Measurements from ENCODE around the gene SPATA13.

The SPATA13 gene

GRCh38 chr13:24167666-24168391 lies 7.3 kb downstream of the SPATA13 start:
- no peak for DNase-seq (ENCODE audit: low read depth)

- no peak for DNase-seq (ENCODE audit: low read depth)
Measured at GRCh38 chr13:24168392-24168750, 7.9 kb downstream of the SPATA13 start.

GRCh38 chr13:24168979-24169378 lies 8.5 kb downstream of the SPATA13 start:
- DNase-seq (ENCODE audit: low read depth), result no peak

- no peak for DNase-seq (ENCODE audit: low read depth)
Measured at GRCh38 chr13:24172071-24172470, 11.6 kb downstream of the SPATA13 start.

- DNase-seq (ENCODE audit: low read depth), result no peak
Measured at GRCh38 chr13:24173795-24174194, 13.3 kb downstream of the SPATA13 start.

GRCh38 chr13:24175847-24176246 lies 15.3 kb downstream of the SPATA13 start:
- no peak for DNase-seq (ENCODE audit: low read depth)

- DNase-seq (ENCODE audit: low read depth), result no peak
Measured at GRCh38 chr13:24176351-24177101, 16.0 kb downstream of the SPATA13 start.

- no peak for DNase-seq (ENCODE audit: low read depth)
Measured at GRCh38 chr13:24178847-24179485, 18.4 kb downstream of the SPATA13 start.

- no peak for DNase-seq (ENCODE audit: low read depth)
Measured at GRCh38 chr13:24179486-24179850, 18.9 kb downstream of the SPATA13 start.

- no peak for DNase-seq (ENCODE audit: low read depth)
Measured at GRCh38 chr13:24180750-24181377, 20.3 kb downstream of the SPATA13 start.

- DNase-seq (ENCODE audit: low read depth), result no peak
Measured at GRCh38 chr13:24181991-24182702, 21.6 kb downstream of the SPATA13 start.

- no peak for DNase-seq (ENCODE audit: low read depth)
Measured at GRCh38 chr13:24182703-24183081, 22.2 kb downstream of the SPATA13 start.

- DNase-seq (ENCODE audit: low read depth), result no peak
Measured at GRCh38 chr13:24183741-24184182, 23.2 kb downstream of the SPATA13 start.

GRCh38 chr13:24184265-24184841 lies 23.8 kb downstream of the SPATA13 start:
- DNase-seq (ENCODE audit: low read depth), result no peak

GRCh38 chr13:24184882-24185281 lies 24.4 kb downstream of the SPATA13 start:
- DNase-seq (ENCODE audit: low read depth), result no peak

GRCh38 chr13:24185591-24186232 lies 25.2 kb downstream of the SPATA13 start:
- DNase-seq (ENCODE audit: low read depth), result no peak

- DNase-seq (ENCODE audit: low read depth), result no peak
Measured at GRCh38 chr13:24187185-24187584, 26.7 kb downstream of the SPATA13 start.

- DNase-seq (ENCODE audit: low read depth), result no peak
Measured at GRCh38 chr13:24192057-24192810, 31.7 kb downstream of the SPATA13 start.

GRCh38 chr13:24192811-24193162 lies 32.3 kb downstream of the SPATA13 start:
- no peak for DNase-seq (ENCODE audit: low read depth)

- no peak for DNase-seq (ENCODE audit: low read depth)
Measured at GRCh38 chr13:24194447-24194846, 33.9 kb downstream of the SPATA13 start.

GRCh38 chr13:24195626-24196025 lies 35.1 kb downstream of the SPATA13 start:
- DNase-seq (ENCODE audit: low read depth), result no peak
